Spleen (tissue), 11 donors: ENCODE measurements around the gene UBE2QL1. TPM values are rescaled to one million over a fixed set of nuclear protein-coding genes. Genes with fewer than 3 reads are reported as not detected.
A peak's percentile ranks its signal among the peaks of the same experiment; 100 is the strongest.

Experiments used
- DNase-seq: peaks from one replicate; pipeline ENCODE4 v3.0.0-alpha.2; 2020
- H3K27ac ChIP-seq, 8 donors: fragments of 200-600 bp; sonication (generic) in 7 of 8; 1 replicate in 4 of 8; 2 replicates in 4 of 8; pipeline versions ENCODE4 v1.5.0 to v1.8.0; 2016 to 2021; ENCODE audit warnings: inconsistent platforms in 4 of 8, mild to moderate bottlenecking in 4 of 8, moderate library complexity in 1 of 8
- H3K27me3 ChIP-seq, 7 donors: fragments of 200-600 bp; sonication (generic) in 6 of 7; replicated peaks in 1 of 7; 1 replicate in 4 of 7; 2 replicates in 3 of 7; pipeline versions ENCODE4 v1.5.0 to v1.8.0; 2016 to 2021; ENCODE audit warnings: inconsistent platforms in 3 of 7, mild to moderate bottlenecking in 1 of 7
- H3K36me3 ChIP-seq, 6 donors: fragments of 200-600 bp; sonication (generic) in 5 of 6; 1 replicate in 4 of 6; 2 replicates in 2 of 6; pipeline versions ENCODE4 v1.5.0 to v1.8.0; 2016 to 2021; ENCODE audit warnings: inconsistent platforms in 2 of 6
- H3K4me1 ChIP-seq, 6 donors: fragments of 200-600 bp; sonication (generic) in 5 of 6; 1 replicate in 3 of 6; 2 replicates in 3 of 6; pipeline versions ENCODE4 v1.5.0 to v1.8.0; 2016 to 2021; ENCODE audit warnings: inconsistent platforms in 3 of 6
- H3K4me3 ChIP-seq, 8 donors: fragments of 200-600 bp; sonication (generic) in 7 of 8; 1 replicate in 4 of 8; 2 replicates in 4 of 8; pipeline versions ENCODE4 v1.5.0 to v1.8.0; 2016 to 2021; ENCODE audit warnings: inconsistent platforms in 4 of 8, mild to moderate bottlenecking in 4 of 8, moderate library complexity in 2 of 8
- H3K9me3 ChIP-seq, 8 donors: fragments of 200-600 bp; sonication (generic) in 7 of 8; 1 replicate in 4 of 8; 2 replicates in 4 of 8; pipeline versions ENCODE4 v1.5.0 to v1.8.0; 2016 to 2021; ENCODE audit warnings: inconsistent platforms in 4 of 8
- POLR2A ChIP-seq, 3 donors: fragments of 450-650 bp; IDR thresholded peaks; one replicate each; pipeline ENCODE4 v1.5.1; 2017; ENCODE audit warnings: antibody characterized with exemption in 3 of 3, mild to moderate bottlenecking in 1 of 3
- POLR2AphosphoS5 ChIP-seq, 3 donors: sonication (generic); formaldehyde crosslinking; IDR thresholded peaks; one replicate each; pipeline ENCODE4 v1.5.1; 2017; ENCODE audit warnings: antibody characterized with exemption in 3 of 3
- WGBS, 5 donors: extraction: QIAGEN DNeasy Blood & Tissue Kit in 3 of 5; methylation state at CpG; one replicate each; pipeline versions ENCODE4 v1.1.5 to v1.1.7; 2013 to 2018; 5-methylcytosine and 5-hydroxymethylcytosine counted together
- intact Hi-C: fragments of 100-400 bp; cut with DNase I; formaldehyde crosslinking; loops from one replicate; pipeline ENCODE4 v1.15.0; 2023; ENCODE audit warnings: low total_unique reads
- polyA plus RNA-seq, 3 donors: library from polyadenylated mRNA; stranded (reverse); fragments of 200-250 nt; gene quantifications; one replicate each; pipeline ENCODE4 v1.2.1, GENCODE V29; 2013
- total RNA-seq, 7 donors: library from RNA; depleted of rRNA in 3 of 7; stranded (reverse); fragments of >200 nt in 3 of 7; fragmentation: NEBNext Ultra II Directional in 4 of 7; extraction: Animal tissue kit (Norgen Biotek cat#: 25700) in 4 of 7; gene quantifications; one replicate each; pipeline versions ENCODE4 v1.1.0 to v1.2.1, GENCODE V29; 2016 to 2021
- TF ChIP-seq, protein P1 (sequence below), 11 experiments: fragments of 200-600 bp in 7 of 11; fragments of 450-650 bp in 4 of 11; sonication (generic) in 4 of 11; IDR thresholded peaks in 8 of 11; conservative IDR thresholded peaks in 3 of 11; 1 replicate in 7 of 11; 2 replicates in 4 of 11; pipeline versions ENCODE4 v1.4.0 to v1.8.0; 2016 to 2021; ENCODE audit warnings: antibody characterized with exemption in 11 of 11, inconsistent platforms in 4 of 11, mild to moderate bottlenecking in 1 of 11
- donor health status: healthy with polysubstance abuse.
- donor health status: DM: no; HTN: no; CAD: no; lungs with moderate emphysema.
- donor health status: DM: no; HTN: no; CAD: no.
- donor health status: Bipolar disorder and iron deficiency.
- donor health status: healthy.
- donor health status: DM: no; HTN: no; CAD: no.
- donor health status: DM: yes; HTN: yes; CAD: no.

The UBE2QL1 gene
- total and polyA plus RNA-seq, 10 donors = 0.03 to 0.77 (median 0.20) TPM; not detected in 1

DNA sequence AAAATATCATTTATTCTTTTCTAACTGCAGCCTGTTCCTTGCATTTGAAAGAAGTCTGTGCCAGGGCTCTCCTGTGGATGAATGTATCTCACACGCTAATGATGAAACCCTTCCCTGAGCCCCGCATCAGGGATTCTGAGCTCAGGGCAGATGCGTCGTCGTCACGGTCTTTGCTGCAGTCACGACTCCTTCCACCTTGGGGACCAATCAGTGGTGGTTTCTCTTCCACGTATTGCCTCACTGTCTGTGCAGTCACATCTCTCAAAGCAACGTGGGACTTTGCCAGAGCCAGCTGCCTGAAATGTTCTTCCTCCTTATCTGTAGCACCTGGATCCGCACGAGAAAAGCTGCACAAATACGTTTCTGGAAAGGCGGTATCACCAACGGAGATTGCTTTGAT lies 13.9 kb upstream of the UBE2QL1 start:
- Histone ChIP-seq H3K4me1 (no peaks in the 10 kb centered on the region), H3K4me3 (no peak overlapping the region), H3K9me3 (peaks cover 0 to 6% (median 0%) of the 10 kb centered on the region in 8 donors), H3K27ac (no peak overlapping the region), H3K27me3 (peaks cover 0 to 73% (median 0%) of the 10 kb centered on the region in 7 donors), H3K36me3 (no peaks in the 10 kb centered on the region)
- WGBS, 5 donors = 71 to 80% (median 77%) methylated on average over 14 of the region's 14 CpGs
- TF ChIP-seq, protein P1, sequence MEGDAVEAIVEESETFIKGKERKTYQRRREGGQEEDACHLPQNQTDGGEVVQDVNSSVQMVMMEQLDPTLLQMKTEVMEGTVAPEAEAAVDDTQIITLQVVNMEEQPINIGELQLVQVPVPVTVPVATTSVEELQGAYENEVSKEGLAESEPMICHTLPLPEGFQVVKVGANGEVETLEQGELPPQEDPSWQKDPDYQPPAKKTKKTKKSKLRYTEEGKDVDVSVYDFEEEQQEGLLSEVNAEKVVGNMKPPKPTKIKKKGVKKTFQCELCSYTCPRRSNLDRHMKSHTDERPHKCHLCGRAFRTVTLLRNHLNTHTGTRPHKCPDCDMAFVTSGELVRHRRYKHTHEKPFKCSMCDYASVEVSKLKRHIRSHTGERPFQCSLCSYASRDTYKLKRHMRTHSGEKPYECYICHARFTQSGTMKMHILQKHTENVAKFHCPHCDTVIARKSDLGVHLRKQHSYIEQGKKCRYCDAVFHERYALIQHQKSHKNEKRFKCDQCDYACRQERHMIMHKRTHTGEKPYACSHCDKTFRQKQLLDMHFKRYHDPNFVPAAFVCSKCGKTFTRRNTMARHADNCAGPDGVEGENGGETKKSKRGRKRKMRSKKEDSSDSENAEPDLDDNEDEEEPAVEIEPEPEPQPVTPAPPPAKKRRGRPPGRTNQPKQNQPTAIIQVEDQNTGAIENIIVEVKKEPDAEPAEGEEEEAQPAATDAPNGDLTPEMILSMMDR (IDR thresholded peaks at IDR 0.05 in 8 of 11, conservative IDR thresholded peaks at IDR 0.05 in 3 of 11) = no peak
- TF ChIP-seq POLR2A (IDR thresholded peaks at IDR 0.05) (no peak), POLR2AphosphoS5 (IDR thresholded peaks at IDR 0.05) (no peak)
- no peak for DNase-seq
- intact Hi-C loops = no loop called here

DNA sequence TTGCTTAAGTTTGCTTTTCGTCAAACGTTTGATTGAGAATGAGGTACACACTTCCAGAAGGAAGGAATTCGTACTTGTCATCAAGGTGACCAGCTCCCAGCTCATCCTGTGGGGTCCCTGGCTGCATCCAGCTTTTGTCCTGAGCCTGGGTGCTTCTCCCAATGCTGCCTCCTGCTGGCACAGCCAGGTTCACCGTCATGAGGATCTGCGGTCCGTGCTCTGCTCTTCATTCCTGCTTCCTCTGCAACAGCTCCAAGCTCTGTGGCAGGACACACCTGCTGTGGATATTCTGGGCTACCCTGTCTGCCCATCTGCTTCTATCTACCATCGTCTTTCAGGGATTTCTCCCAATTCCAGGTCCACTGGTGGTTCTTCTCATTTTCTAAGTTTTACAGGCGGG lies 13.3 kb upstream of the UBE2QL1 start:
- Histone ChIP-seq H3K4me1 (no peaks in the 10 kb centered on the region), H3K9me3 (peaks cover 0 to 11% (median 3%) of the 10 kb centered on the region in 8 donors), H3K27me3 (peaks cover 0 to 67% (median 0%) of the 10 kb centered on the region in 7 donors), H3K36me3 (no peaks in the 10 kb centered on the region), H3K27ac (no peak overlapping the region), H3K4me3 (no peak overlapping the region)
- no peak for DNase-seq
- intact Hi-C loops = no loop called here
- 23 to 32% (median 28%) methylated on average over 8 of the region's 8 CpGs for WGBS, 5 donors
- TF ChIP-seq POLR2AphosphoS5 (IDR thresholded peaks at IDR 0.05) = no peak
- TF ChIP-seq, protein P1 (IDR thresholded peaks at IDR 0.05 in 8 of 11, conservative IDR thresholded peaks at IDR 0.05 in 3 of 11) = peak in 6 of 11 experiments; percentile 14 to 34 (median 18)

DNA sequence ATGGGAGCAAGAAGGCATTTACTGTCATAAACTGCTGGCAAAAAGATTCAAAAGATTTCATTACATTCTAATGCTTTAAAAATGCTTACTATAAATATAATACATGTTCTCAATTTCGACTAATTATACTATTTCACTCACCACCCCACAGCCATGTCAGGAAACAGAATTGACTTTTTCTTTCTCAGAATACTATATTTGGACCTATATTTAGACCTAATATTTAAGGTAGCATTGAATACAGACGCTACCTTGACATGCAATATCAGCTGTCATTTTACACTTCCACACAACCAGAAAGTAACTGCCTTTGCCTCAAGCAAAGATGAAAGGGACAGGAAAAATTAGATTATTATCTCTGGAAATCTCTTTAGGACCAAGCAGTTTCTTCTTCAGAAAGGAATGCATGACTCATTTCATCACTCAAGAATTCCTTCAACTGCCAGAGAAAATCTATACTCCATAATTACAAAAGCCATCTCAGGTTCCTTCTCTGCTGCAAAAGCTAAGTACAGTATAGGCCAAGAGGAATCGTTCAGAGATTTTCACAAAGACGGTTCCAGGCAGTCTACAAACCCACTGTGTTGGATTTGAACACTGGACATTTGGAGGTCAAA lies 11.8 kb upstream of the UBE2QL1 start:
- no peaks in the 10 kb centered on the region for H3K36me3 ChIP-seq
- peaks cover 0 to 24% (median 7%) of the 10 kb centered on the region in 8 donors for H3K9me3 ChIP-seq
- intact Hi-C loops = no loop called here
- no peak for DNase-seq
- H3K27ac ChIP-seq = no peak overlapping the region
- WGBS, 5 donors = 75 to 90% (median 78%) methylated on average over 4 of the region's 4 CpGs
- TF ChIP-seq, protein P1 (IDR thresholded peaks at IDR 0.05 in 8 of 11, conservative IDR thresholded peaks at IDR 0.05 in 3 of 11) = no peak
- TF ChIP-seq POLR2A (IDR thresholded peaks at IDR 0.05) (no peak), POLR2AphosphoS5 (IDR thresholded peaks at IDR 0.05) (no peak)
- no peaks in the 10 kb centered on the region for H3K4me1 ChIP-seq
- H3K4me3 ChIP-seq = no peak overlapping the region
- peaks cover 0 to 55% (median 0%) of the 10 kb centered on the region in 7 donors for H3K27me3 ChIP-seq

DNA sequence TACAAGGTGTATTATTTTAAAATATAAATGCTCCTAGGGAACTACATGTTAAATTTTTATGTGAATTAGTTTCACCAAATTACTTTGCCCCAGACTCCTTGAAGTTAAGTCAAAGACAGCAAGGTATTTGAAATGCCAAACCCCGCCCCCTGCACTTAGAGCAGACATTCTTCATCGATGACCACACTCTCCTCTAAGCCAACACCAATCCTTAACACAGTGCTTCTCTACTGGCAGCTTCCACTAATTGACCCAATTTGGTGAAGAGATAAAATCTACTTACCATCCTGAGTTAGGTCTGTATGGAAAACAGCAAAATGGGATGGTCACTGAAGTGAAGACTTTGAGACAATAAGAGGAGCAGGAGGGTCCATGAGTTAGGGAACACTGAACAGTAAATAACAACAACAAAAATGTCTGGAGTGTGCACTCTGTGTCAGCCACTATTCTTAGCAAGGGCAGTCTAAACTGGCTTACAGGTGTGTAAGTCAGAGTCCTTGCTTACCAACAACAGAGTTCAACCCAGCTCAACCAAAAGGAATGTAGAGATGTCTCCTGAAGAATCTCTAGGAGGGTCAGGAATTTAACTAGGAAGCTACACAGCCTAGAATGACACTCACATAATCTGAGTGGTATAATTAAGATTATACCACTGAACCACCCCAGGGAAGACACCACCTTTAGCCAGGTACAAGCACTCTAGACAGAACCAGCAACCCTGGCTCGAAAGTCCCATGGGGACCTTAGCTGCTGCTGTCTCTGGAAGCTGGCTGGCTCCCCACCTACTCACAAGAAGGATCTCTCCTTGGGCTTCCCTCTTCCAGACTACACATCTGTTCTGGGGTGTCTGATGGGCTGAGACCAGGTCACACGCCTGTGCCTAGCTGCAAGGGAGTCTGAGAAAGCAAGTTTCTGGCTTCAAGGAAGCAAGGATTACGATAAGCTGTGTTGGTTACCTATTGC lies 8.8 kb upstream of the UBE2QL1 start:
- intact Hi-C loops = no loop called here
- Histone ChIP-seq H3K9me3 (peaks cover 0 to 42% (median 9%) of the 10 kb centered on the region in 8 donors), H3K4me3 (no peak overlapping the region), H3K27me3 (peaks cover 0 to 41% (median 0%) of the 10 kb centered on the region in 7 donors), H3K4me1 (no peaks in the 10 kb centered on the region), H3K36me3 (no peaks in the 10 kb centered on the region), H3K27ac (no peak overlapping the region)
- TF ChIP-seq POLR2AphosphoS5 (IDR thresholded peaks at IDR 0.05) (no peak), POLR2A (IDR thresholded peaks at IDR 0.05) (no peak)
- TF ChIP-seq, protein P1 (IDR thresholded peaks at IDR 0.05 in 8 of 11, conservative IDR thresholded peaks at IDR 0.05 in 3 of 11) = no peak
- 77 to 93% (median 83%) methylated on average over 5 of the region's 5 CpGs for WGBS, 5 donors
- no peak for DNase-seq
